Panc1 (cell line): Measurements from ENCODE around the gene NPTX2. TPM values are rescaled to one million over a fixed set of nuclear protein-coding genes. Genes with fewer than 3 reads are reported as not detected.
A peak's percentile ranks its signal among the peaks of the same experiment; 100 is the strongest.

Experiments used
- ATAC-seq: fragments of 200-7000 bp; cut with Tn5 transposase; 2 replicates; pipeline ENCODE4 v1.9.1; 2020; ENCODE audit warnings: mild to moderate bottlenecking, moderate library complexity
- Bru-seq: library from RNA; stranded (reverse); fragments of 400-500 nt; gene quantifications from one replicate; lab custom pipeline; 2021; lab: Mats Ljungman, UMichigan
- BruChase-seq, 2 experiments: library from RNA; stranded (reverse); fragments of 400-500 nt; gene quantifications; one replicate each; lab custom pipeline; 2021; lab: Mats Ljungman, UMichigan
- BruUV-seq: library from RNA; stranded (reverse); fragments of 400-500 nt; replicated peaks from 2 replicates; lab custom pipeline; 2021; lab: Mats Ljungman, UMichigan
- CTCF ChIA-PET: fragments of 300-600 bp; sonication (Branson Sonifier 250); formaldehyde crosslinking; loops from one replicate; lab custom pipeline; 2022; ENCODE audit warnings: antibody characterized with exemption; lab: Charles Lee
- POLR2A ChIA-PET: fragments of 300-600 bp; sonication (Branson Sonifier 250); formaldehyde crosslinking; loops from one replicate; lab custom pipeline; 2022; ENCODE audit warnings: antibody characterized with exemption; lab: Charles Lee
- DNase-seq: peaks from one replicate; pipeline ENCODE4 v3.0.0-alpha.2; 2010; ENCODE audit warnings: low read depth, low spot score
- H3K27ac ChIP-seq: 2 replicates; pipeline ENCODE4 v1.5.1; 2011; ENCODE audit warnings: mild to moderate bottlenecking, low read length, inconsistent platforms
- H3K27me3 ChIP-seq: fragments of 200-500 bp; sonication (Bioruptor generic); 2 replicates; pipeline ENCODE4 v1.6.0; 2014; ENCODE audit warnings: low read length, inconsistent platforms; ENCODE audit not compliant: control insufficient read depth, insufficient read depth
- H3K36me3 ChIP-seq: fragments of 200-500 bp; sonication (Bioruptor generic); 2 replicates; pipeline ENCODE4 v1.5.1; 2014; ENCODE audit warnings: inconsistent platforms, mild to moderate bottlenecking, low read length, moderate library complexity; ENCODE audit not compliant: control insufficient read depth, insufficient read depth
- H3K4me1 ChIP-seq: 2 replicates; pipeline ENCODE4 v1.5.1; 2011; ENCODE audit warnings: inconsistent platforms, mild to moderate bottlenecking, low read length, moderate library complexity; ENCODE audit not compliant: control insufficient read depth, insufficient read depth
- H3K4me3 ChIP-seq, 2 experiments: 2 replicates each; pipeline ENCODE4 v1.5.1; 2011 to 2012; ENCODE audit warnings: low read depth in 2 of 2, low read length in 2 of 2, mild to moderate bottlenecking in 2 of 2, inconsistent platforms in 1 of 2, moderate library complexity in 1 of 2
- H3K9me3 ChIP-seq: fragments of 200-500 bp; sonication (Bioruptor generic); 2 replicates; pipeline ENCODE4 v1.5.1; 2014; ENCODE audit warnings: low read depth, mild to moderate bottlenecking, inconsistent platforms, low read length, moderate library complexity; ENCODE audit not compliant: control insufficient read depth, insufficient read depth
- POLR2AphosphoS5 ChIP-seq: IDR thresholded peaks from 2 replicates; pipeline ENCODE4 v1.6.1; 2012; ENCODE audit warnings: mild to moderate bottlenecking, low read depth, low read length, moderate library complexity
- REST ChIP-seq, 2 experiments: IDR thresholded peaks; 2 replicates each; pipeline ENCODE4 v1.6.1; 2011 to 2012; ENCODE audit warnings: low read depth in 2 of 2, control low read depth in 1 of 2, low read length in 1 of 2, mild to moderate bottlenecking in 1 of 2, moderate library complexity in 1 of 2; ENCODE audit not compliant: insufficient read depth in 1 of 2
- SIN3A ChIP-seq: IDR thresholded peaks from 2 replicates; pipeline ENCODE4 v1.6.1; 2012; ENCODE audit warnings: low read depth, mild to moderate bottlenecking, low read length, moderate library complexity, borderline replicate concordance; ENCODE audit not compliant: insufficient read depth
- TCF7L2 ChIP-seq: IDR thresholded peaks from 2 replicates; pipeline ENCODE4 v1.6.1; 2011; ENCODE audit warnings: mild to moderate bottlenecking, low read depth, low read length, inconsistent platforms
- in situ Hi-C: cut with HindIII; loops from 2 replicates; pipeline ENCODE4 v1.10.0; 2016; ENCODE audit warnings: low sequenced_read_pairs, low pct_unique_long_range_greater_than_20kb
- intact Hi-C: fragments of 100-400 bp; cut with micrococcal nuclease; formaldehyde crosslinking; loops from one replicate; pipeline ENCODE4 v1.10.0; 2022; ENCODE audit not compliant: unreplicated experiment
- long read RNA-seq: library from polyadenylated mRNA; unstranded; transcript quantifications from one replicate; pipeline ENCODE4 v2.0.0, GENCODE V29; 2021; ENCODE audit not compliant: unreplicated experiment
- polyA plus RNA-seq: library from polyadenylated mRNA; unstranded; fragments of >200 nt; gene quantifications from one replicate; pipeline ENCODE4 v1.2.1, GENCODE V29; 2012; ENCODE audit warnings: missing spikeins; ENCODE audit not compliant: insufficient read length
- total RNA-seq: library from RNA; stranded (reverse); gene quantifications from one replicate; pipeline ENCODE4 v1.2.1, GENCODE V29; 2021; ENCODE audit not compliant: unreplicated experiment
- TF ChIP-seq, protein P1 (sequence below): fragments of 450-650 bp; IDR thresholded peaks from 2 replicates; pipeline ENCODE4 v1.5.1; 2017; ENCODE audit warnings: mild to moderate bottlenecking

NPTX2 gene
- total RNA-seq: 0.15 TPM
- not detected for polyA plus RNA-seq
- not detected for Bru-seq, nascent RNA
- BruChase-seq, experiment 1, labeled RNA remaining after a 2-hour chase: percentile 7 among the genes with signal in this experiment
- BruChase-seq, experiment 2, labeled RNA remaining after a 6-hour chase: not detected
- long read RNA-seq: 0 reads

GRCh38 chr7:98617051-98617959, at the start of gene NPTX2:
TSS of gene NPTX2 (plus strand) at chr7:98617285. CDS start at chr7:98617462, 177 bp downstream.
- Histone ChIP-seq H3K9me3 (no peaks in the 10 kb centered on the region), H3K27ac (no peak within 1 kb of the TSS), H3K36me3 (no peaks in the 10 kb centered on the region), H3K4me1 (0 out of 2 replicates have a peak, but pooled peaks cover 7% of the 10 kb centered on the region), H3K4me3 (peak within 1 kb of the TSS; percentile 7 to 14; a peak in 1 of 4 replicates), H3K27me3 (peaks cover 34% of the 10 kb centered on the region)
- no TSS peak for BruUV-seq
- intact Hi-C loops: no loop called here
- no peak for DNase-seq
- ATAC-seq: no peak
- in situ Hi-C loops: no loop called here
- TF ChIP-seq SIN3A (no peak), REST (IDR thresholded peaks at IDR 0.05; ENCODE audit: insufficient read depth in 1 of 2, low read depth in 2 of 2, low read length in 1 of 2) (no peak), TCF7L2 (no peak), POLR2AphosphoS5 (no peak)
- TF ChIP-seq, protein P1, sequence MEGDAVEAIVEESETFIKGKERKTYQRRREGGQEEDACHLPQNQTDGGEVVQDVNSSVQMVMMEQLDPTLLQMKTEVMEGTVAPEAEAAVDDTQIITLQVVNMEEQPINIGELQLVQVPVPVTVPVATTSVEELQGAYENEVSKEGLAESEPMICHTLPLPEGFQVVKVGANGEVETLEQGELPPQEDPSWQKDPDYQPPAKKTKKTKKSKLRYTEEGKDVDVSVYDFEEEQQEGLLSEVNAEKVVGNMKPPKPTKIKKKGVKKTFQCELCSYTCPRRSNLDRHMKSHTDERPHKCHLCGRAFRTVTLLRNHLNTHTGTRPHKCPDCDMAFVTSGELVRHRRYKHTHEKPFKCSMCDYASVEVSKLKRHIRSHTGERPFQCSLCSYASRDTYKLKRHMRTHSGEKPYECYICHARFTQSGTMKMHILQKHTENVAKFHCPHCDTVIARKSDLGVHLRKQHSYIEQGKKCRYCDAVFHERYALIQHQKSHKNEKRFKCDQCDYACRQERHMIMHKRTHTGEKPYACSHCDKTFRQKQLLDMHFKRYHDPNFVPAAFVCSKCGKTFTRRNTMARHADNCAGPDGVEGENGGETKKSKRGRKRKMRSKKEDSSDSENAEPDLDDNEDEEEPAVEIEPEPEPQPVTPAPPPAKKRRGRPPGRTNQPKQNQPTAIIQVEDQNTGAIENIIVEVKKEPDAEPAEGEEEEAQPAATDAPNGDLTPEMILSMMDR: no peak
- CTCF ChIA-PET: no interaction called here
- POLR2A ChIA-PET: no interaction called here

GRCh38 chr7:98567991-98568390, 49.1 kb upstream of the NPTX2 start:
- H3K4me3 ChIP-seq: no peak overlapping the region
- POLR2A ChIA-PET: no interaction called here
- CTCF ChIA-PET: no interaction called here
- H3K9me3 ChIP-seq: no peaks in the 10 kb centered on the region
- in situ Hi-C loops (no loop called here), intact Hi-C loops (no loop called here)
- H3K27me3 ChIP-seq: no peaks in the 10 kb centered on the region
- DNase-seq: no peak
- no peak for ATAC-seq
- no TSS peak for BruUV-seq
- no peaks in the 10 kb centered on the region for H3K36me3 ChIP-seq
- no peak overlapping the region for H3K27ac ChIP-seq
- no peaks in the 10 kb centered on the region for H3K4me1 ChIP-seq
- TF ChIP-seq REST (IDR thresholded peaks at IDR 0.05; ENCODE audit: insufficient read depth in 1 of 2, low read depth in 2 of 2, low read length in 1 of 2) (no peak), SIN3A (no peak)
